Hematopoietic multipotent progenitor cell treated with erythropoietin and hydrocortisone succinate and interleukin-3 and kit ligand, for 15 days (in vitro differentiated cells): ENCODE measurements around the gene GPR61.

ENCODE experiments used
- DNase-seq: peaks from one replicate; pipeline ENCODE4 v3.0.0-alpha.2; 2015; ENCODE audit warnings: low spot score

Gene GPR61

GRCh38 chr1:109569323-109569722, 29.7 kb downstream of the GPR61 start:
- no peak for DNase-seq

- DNase-seq: no peak
Measured at GRCh38 chr1:109570414-109570813, 30.7 kb downstream of the GPR61 start.

DNA sequence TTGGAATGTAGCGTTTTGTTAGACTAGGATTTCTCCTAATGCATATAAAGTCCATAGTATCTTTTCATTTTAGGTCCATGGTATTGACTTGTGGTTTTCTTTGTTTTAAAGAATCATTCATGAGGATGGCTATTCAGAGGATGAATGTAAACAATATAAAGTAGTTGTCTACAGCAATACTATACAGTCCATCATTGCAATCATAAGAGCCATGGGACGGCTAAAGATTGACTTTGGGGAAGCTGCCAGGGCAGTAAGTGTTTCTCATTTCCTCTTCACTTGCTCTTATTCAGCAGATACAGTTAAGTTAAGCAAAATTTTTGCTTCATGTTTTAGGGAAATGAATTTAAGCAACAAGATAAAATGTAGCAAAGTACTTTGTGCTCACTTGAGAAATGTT, 34.1 kb downstream of the GPR61 start:
- no peak for DNase-seq

DNA sequence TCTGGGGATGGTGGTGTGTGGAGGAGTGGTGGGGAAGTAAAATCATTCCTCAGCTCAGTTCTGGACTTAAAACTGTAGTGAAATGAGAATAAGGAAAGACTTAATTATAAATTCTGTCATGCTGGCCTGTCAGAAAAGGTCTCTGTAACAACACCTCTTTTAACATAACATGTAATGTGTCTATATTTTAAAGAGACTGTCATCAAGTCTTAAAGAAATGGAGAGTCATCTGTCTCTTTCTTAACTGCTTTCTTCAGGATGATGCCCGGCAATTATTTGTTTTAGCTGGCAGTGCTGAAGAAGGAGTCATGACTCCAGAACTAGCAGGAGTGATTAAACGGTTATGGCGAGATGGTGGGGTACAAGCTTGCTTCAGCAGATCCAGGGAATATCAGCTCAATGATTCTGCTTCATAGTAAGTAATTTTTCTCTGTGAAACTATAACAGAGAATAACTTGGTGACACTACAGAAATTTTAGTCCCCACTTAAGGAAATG, 39.3 kb downstream of the GPR61 start:
- DNase-seq: no peak

GRCh38 chr1:109579491-109579890, 39.8 kb downstream of the GPR61 start:
- DNase-seq: no peak

DNA sequence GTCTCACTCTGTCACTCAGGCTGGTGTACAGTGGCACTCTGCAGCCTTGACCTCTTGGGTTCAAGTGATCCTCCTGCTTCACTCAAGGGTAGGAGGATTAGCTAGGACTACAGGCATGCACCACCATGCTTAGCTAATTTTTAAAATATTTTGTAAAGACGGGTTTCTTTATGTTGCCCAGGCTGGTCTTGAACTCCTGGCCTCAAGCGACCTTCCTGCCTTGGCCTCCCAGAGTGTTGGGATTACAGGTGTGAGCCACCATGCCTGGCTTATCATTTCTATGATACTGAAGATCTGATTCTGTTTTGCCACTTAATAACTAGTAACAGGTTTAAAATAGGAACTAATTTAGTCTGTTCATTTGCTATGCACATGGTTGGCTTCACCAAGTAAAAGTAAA, 42.3 kb downstream of the GPR61 start:
- DNase-seq: no peak

GRCh38 chr1:109584766-109585165, 45.1 kb downstream of the GPR61 start:
- DNase-seq: no peak

DNA sequence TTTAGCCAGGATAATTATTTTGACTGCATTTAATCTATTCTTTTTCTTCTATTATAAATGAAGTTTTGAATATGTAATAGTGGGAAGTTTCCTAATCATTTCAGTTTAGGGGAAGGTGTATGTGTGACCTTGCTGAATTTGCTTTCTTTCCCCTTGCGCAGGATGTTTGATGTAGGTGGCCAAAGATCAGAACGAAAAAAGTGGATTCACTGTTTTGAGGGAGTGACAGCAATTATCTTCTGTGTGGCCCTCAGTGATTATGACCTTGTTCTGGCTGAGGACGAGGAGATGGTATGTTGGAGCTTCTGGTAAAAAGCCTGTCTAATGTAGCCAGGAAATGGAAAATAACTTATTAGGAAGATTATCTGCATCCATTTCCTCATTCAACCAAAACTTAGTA, 46.4 kb downstream of the GPR61 start:
- no peak for DNase-seq

DNA sequence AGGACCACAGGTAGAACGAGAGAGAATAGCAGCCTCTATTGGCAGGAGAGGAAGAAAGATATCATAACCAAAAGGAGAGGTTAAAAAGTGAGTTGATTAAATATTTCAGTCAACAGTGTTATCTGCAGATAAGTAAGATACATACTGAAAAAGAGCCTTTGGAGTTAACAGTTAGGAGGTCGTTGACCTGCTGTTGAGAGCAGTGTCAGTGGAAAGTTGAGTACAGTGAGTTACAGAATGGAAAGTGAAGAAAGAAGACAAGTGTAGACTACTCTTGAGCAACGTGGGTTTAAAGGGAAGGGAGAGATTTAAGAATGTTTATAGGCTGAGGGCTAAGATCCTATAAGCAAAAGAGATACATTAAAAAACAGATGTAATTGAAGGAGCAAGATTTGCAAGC, 49.5 kb downstream of the GPR61 start:
- no peak for DNase-seq

DNA sequence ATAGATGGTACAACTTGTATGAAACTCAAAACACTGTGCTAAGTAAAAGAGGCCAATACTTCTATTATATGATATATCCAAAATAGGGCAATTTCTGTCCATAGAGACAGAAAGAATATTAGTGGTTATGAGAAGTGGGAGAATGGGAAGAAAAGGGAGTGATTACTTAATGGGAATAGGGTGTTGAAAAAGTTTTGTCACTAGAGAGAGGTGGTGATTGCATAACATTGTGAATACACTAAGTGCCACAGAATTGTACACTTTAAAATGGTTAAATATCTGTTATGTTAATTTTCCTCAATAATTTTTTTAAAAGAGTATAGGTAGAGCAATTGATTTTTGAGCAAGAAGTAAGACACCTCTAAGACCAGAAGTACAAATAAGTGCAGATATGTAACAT, 50.0 kb downstream of the GPR61 start:
- DNase-seq: no peak

DNA sequence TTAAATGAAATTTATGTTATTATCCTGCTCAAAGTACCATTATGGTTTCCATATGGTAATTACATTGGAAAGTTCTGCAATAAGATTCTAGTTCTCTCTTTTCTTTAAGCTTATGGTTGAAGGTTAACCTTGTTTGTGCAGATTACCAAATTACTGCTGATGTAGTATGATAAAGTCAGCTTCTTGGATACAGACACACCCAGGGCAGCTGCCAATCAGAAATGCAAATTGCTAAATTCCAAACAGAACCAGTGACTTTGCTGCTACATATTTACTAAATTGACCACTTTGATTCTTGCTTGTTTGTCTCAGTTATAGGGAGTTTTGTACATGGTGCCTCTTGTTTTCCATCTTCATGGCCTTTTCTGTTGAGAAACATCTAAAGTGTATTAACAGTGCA, 53.2 kb downstream of the GPR61 start:
- DNase-seq: peak; percentile 54

GRCh38 chr1:109595531-109595930, 55.9 kb downstream of the GPR61 start:
- DNase-seq: no peak
